ENCODE data around the gene CEACAM19.
"Not testable (repeated sequence)": the region's sequence is repeated elsewhere in the genome, so short reads cannot be mapped to it uniquely, and the experiment has no call there.

CEACAM19 gene

DNA sequence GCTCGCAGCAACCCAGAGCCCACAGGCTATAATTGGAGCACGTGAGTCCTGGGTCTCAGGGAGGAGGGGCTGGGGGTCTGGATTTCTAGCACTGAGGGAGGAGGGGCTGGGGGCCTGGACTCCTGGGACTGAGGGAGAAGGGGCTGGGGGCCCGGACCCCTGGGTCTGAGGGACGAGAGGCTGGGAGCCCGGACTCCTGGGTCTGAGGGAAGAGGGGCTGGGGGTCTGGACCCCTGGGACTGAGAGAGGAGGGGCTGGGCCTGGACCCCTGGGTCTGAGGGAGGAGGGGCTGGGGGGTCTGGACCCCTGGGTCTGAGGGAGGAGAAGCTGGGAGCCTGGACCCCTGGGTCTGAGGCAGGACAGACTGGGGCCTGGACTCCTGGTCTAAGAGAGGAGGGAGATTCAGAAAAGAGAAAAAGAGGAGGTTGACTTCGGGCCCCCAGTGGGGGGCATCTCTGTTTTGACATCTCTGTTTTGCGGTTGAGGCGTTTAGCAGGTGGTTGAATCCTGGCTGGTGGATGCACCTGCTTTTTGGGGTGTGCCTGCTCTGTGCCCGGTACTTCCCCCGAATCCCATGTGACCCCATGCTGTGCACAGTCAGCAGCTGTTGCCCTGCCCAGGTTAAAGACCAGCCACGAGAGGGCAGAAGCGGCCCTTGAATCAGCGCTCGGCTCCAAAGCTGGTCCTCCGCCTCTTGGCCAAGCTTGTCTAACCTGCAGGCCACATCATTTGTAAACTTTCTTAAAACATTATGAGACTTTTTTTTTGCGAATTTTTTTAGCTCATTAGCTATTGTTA lies 17.1 kb upstream of the CEACAM19 start:
- Mint-ChIP-seq H3K27ac (no peak overlapping the region), H3K4me1 (peaks cover 13 to 24% of the 10 kb centered on the region in 2 donors), H3K36me3 (peaks cover 0 to 3% of the 10 kb centered on the region in 2 donors), H3K9me3 (peaks cover 0 to 2% of the 10 kb centered on the region in 2 donors), H3K27me3 (no peaks in the 10 kb centered on the region), H3K4me3 (no peak overlapping the region)
- ATAC-seq (replicated peaks) (peak; percentile 96 to 98), DNase-seq (peak; percentile 83)

DNA sequence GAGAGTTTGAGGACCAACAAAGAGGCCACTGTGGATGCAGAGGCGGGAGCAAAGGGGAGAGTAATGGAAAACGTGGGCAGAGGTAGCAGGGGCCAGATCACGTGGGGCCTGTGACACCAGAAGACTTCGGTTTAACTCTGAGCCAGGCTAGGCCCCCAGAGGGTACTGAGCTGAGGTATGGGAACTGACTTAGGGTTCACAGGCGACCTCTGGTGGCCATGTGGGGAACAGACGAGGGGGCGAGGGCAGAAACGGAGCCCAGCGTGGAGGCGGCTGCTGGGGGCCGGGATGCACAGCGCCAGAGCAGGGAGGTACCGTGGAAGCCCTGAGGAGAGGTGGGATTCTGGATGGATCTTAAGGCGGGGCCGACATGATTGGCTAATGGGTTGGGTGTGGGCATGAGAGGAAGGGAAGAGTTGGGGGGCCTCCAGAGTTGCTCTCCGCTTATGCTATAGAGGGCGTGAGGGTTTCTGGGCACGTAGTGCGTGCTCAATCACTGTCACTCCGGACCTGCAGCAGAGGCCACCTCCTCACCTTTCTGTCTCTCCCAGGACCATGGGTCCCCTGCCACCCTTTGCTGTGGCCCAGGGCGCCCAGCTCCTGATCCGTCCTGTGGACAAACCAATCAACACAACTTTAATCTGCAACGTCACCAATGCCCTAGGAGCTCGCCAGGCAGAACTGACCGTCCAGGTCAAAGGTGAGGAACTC lies 13.9 kb upstream of the CEACAM19 start:
- H3K9me3 Mint-ChIP-seq = peaks cover 0 to 2% of the 10 kb centered on the region in 2 donors
- peak overlapping the region in 1 of 2 donors; percentile 31 for H3K4me3 Mint-ChIP-seq
- ATAC-seq (replicated peaks) (peak; percentile 66 to 75), DNase-seq (peak; percentile 59)
- H3K4me1 Mint-ChIP-seq = peaks cover 13 to 24% of the 10 kb centered on the region in 2 donors
- peaks cover 0 to 3% of the 10 kb centered on the region in 2 donors for H3K36me3 Mint-ChIP-seq
- H3K27me3 Mint-ChIP-seq = no peaks in the 10 kb centered on the region
- H3K27ac Mint-ChIP-seq = peak overlapping the region; percentile 56

DNA sequence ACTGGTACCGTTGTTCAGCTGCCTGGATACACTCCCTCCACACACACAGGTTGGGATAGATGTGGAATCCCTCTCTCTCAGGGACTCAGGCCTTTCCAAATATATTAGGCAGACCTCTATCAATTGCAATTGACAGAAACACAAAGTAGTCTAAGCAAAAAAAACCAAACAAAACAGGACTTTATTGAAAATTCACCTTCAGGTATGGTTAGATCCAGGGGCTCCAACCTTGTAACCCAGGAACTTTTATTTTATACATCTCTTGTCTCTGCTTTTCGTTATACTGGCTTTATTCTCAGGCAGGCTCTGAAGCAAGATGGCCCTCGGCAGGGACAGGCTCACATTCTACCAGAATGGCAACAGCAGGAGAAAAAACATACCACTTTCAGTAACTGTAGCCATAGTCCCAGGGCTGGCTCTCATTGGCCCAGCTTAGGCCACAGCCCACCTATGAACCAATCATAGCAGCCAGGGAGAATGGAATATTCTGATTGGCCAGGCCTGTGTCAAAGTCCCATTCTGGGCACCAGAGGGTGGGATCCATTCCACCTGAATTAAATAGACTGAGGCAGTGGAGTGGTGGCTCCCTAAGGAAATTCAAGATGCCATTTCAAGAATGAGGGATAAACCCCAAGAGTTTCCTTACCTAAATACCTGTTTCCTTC lies 13.1 kb upstream of the CEACAM19 start:
- H3K27ac Mint-ChIP-seq = no peak overlapping the region
- ATAC-seq (replicated peaks) (no peak), DNase-seq (no peak)
- no peaks in the 10 kb centered on the region for H3K27me3 Mint-ChIP-seq
- H3K4me3 Mint-ChIP-seq = no peak overlapping the region
- peaks cover 0 to 3% of the 10 kb centered on the region in 2 donors for H3K36me3 Mint-ChIP-seq
- peaks cover 0 to 2% of the 10 kb centered on the region in 2 donors for H3K9me3 Mint-ChIP-seq
- peaks cover 13 to 24% of the 10 kb centered on the region in 2 donors for H3K4me1 Mint-ChIP-seq

DNA sequence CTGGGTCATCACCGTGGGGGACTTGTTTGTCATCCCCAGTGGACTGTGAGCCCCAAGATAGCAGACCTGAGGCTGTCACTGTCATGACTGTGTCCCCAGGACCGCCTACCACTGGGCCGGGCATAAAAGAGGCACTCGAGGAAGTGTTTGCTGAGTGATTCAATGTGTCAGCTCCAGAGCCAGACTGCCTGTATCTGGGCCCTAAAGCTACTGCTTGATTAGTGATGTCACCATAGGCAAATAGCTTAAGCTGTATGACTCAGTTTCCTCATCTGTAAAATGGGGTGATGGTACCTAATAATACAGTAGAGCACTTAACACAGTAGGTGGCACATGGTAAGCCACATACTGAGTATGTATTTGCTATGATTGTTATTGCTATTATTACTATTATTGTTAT lies 11.2 kb upstream of the CEACAM19 start:
- Mint-ChIP-seq H3K9me3 (peaks cover 0 to 2% of the 10 kb centered on the region in 2 donors), H3K27ac (no peak overlapping the region), H3K36me3 (peaks cover 0 to 3% of the 10 kb centered on the region in 2 donors), H3K4me1 (peaks cover 7 to 12% of the 10 kb centered on the region in 2 donors), H3K27me3 (no peaks in the 10 kb centered on the region), H3K4me3 (no peak overlapping the region)
- ATAC-seq (replicated peaks) (no peak), DNase-seq (no peak)

GRCh38 chr19:44661205-44661604 lies 10.1 kb upstream of the CEACAM19 start:
- H3K9me3 Mint-ChIP-seq = peaks cover 0 to 2% of the 10 kb centered on the region in 2 donors
- no peak for ATAC-seq (replicated peaks)
- no peak overlapping the region for H3K4me3 Mint-ChIP-seq

DNA sequence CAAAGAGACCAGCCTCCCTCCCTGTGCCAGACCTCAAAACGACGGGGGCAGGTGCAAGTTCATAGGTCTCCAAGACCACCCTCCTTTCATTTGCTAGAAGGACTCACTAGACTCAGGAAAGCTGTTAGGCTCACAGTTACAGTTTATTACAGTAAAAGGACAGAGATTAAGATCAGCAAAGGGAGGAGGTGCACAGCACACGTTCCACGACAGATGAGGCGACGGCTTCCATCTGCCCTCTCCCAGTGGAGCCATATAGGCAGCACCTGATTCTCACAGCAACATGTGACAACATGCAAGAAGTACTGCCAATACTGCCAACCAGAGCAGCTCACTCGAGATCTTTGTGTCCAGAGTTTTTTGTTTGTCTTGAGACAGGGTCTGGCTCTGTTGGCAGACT lies 9.4 kb upstream of the CEACAM19 start:
- no peak for DNase-seq
- Mint-ChIP-seq H3K27ac (no peak overlapping the region), H3K4me1 (peaks cover 6 to 7% of the 10 kb centered on the region in 2 donors)

More at GRCh38 chr19:44661205-44661604, 10.1 kb upstream of the CEACAM19 start:
- H3K4me1 Mint-ChIP-seq = peaks cover 7 to 12% of the 10 kb centered on the region in 2 donors
- no peak overlapping the region for H3K27ac Mint-ChIP-seq
- no peak for DNase-seq
- H3K36me3 Mint-ChIP-seq = peaks cover 0 to 3% of the 10 kb centered on the region in 2 donors
- no peaks in the 10 kb centered on the region for H3K27me3 Mint-ChIP-seq

DNA sequence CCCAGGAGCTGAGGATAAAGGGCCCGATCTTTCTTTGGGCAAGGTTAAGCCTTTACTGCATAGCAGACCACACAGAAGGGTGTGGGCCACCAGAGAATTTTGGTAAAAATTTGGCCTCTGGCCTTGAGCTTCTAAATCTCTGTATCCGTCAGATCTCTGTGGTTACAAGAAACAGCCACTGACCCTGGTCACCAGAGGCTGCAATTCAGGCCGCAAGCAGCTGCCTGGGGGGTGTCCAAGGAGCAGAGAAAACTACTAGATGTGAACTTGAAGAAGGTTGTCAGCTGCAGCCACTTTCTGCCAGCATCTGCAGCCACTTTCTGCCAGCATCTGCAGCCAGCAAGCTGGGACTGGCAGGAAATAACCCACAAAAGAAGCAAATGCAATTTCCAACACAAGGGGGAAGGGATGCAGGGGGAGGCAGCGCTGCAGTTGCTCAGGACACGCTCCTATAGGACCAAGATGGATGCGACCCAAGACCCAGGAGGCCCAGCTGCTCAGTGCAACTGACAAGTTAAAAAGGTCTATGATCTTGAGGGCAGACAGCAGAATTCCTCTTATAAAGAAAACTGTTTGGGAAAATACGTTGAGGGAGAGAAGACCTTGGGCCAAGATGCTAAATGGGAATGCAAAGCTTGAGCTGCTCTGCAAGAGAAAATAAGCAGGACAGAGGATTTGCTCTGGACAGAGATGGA lies 8.4 kb upstream of the CEACAM19 start:
- Mint-ChIP-seq H3K27ac (peak overlapping the region; percentile 2), H3K27me3 (no peaks in the 10 kb centered on the region), H3K4me3 (no peak overlapping the region), H3K4me1 (no peaks in the 10 kb centered on the region), H3K36me3 (peaks cover 0 to 2% of the 10 kb centered on the region in 2 donors), H3K9me3 (peaks cover 0 to 2% of the 10 kb centered on the region in 2 donors)
- DNase-seq = no peak
- ATAC-seq (replicated peaks) = no peak

More for the DNA sequence above, 9.4 kb upstream of the CEACAM19 start:
- no peak for ATAC-seq (replicated peaks)
- H3K4me3 Mint-ChIP-seq = no peak overlapping the region
- H3K27me3 Mint-ChIP-seq = no peaks in the 10 kb centered on the region
- peaks cover 0 to 3% of the 10 kb centered on the region in 2 donors for H3K36me3 Mint-ChIP-seq
- H3K9me3 Mint-ChIP-seq = peaks cover 0 to 2% of the 10 kb centered on the region in 2 donors

- Mint-ChIP-seq H3K4me3 (no peak overlapping the region), H3K27ac (no peak overlapping the region), H3K4me1 (no peaks in the 10 kb centered on the region), H3K27me3 (no peaks in the 10 kb centered on the region), H3K9me3 (no peaks in the 10 kb centered on the region), H3K36me3 (no peaks in the 10 kb centered on the region)
- ATAC-seq (replicated peaks) (no peak), DNase-seq (no peak)
Measured at GRCh38 chr19:44663996-44664395, 7.3 kb upstream of the CEACAM19 start.

GRCh38 chr19:44664976-44665375 lies 6.3 kb upstream of the CEACAM19 start:
- Mint-ChIP-seq H3K27ac (no peak overlapping the region), H3K36me3 (no peaks in the 10 kb centered on the region)

DNA sequence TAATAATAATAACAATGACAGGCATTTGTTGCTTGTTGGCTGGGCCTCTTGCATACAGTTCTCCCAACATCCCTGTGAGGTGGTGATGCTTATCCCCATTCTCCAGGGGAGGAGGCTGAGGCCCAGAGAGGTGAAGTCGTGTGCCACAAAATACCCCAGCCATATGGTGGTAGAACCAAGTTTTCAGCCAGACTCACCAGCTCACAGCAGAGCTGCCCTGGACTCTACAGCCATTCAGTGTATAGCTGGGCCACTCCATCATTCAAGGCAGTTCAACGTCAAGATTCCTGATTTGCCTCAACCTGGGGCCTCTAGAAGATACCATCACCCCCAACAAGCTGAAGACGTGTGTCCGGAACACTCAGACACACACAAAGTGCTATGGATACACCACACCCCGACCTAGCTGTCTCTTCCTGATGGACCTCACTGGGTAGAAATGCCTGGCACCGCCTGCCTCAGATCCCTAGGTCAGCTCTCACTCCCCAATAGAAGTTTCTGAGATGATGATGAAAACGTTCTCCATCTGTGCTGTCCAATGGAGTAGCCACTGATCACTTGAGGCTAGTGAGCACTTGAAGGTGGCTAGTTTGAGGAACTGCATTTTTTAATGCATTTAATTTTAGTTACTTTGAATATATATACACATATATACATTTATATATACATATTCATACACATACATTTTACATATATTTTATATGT lies 4.3 kb upstream of the CEACAM19 start:
- H3K9me3 Mint-ChIP-seq = no peaks in the 10 kb centered on the region
- no peak for ATAC-seq (replicated peaks)
- H3K4me1 Mint-ChIP-seq = no peaks in the 10 kb centered on the region
- no peak overlapping the region for H3K4me3 Mint-ChIP-seq
- no peaks in the 10 kb centered on the region for H3K36me3 Mint-ChIP-seq
- no peak overlapping the region for H3K27ac Mint-ChIP-seq
- DNase-seq = no peak
- H3K27me3 Mint-ChIP-seq = peaks cover 6 to 8% of the 10 kb centered on the region in 2 donors

More at GRCh38 chr19:44664976-44665375, 6.3 kb upstream of the CEACAM19 start:
- no peak overlapping the region for H3K4me3 Mint-ChIP-seq
- ATAC-seq (replicated peaks) (no peak), DNase-seq (no peak)
- no peaks in the 10 kb centered on the region for H3K4me1 Mint-ChIP-seq
- no peaks in the 10 kb centered on the region for H3K9me3 Mint-ChIP-seq
- peaks cover 0 to 6% of the 10 kb centered on the region in 2 donors for H3K27me3 Mint-ChIP-seq

- no peak overlapping the region for H3K27ac Mint-ChIP-seq
- no peak overlapping the region for H3K4me3 Mint-ChIP-seq
- no peaks in the 10 kb centered on the region for H3K4me1 Mint-ChIP-seq
- DNase-seq (no peak), ATAC-seq (replicated peaks) (no peak)
- no peaks in the 10 kb centered on the region for H3K9me3 Mint-ChIP-seq
- no peaks in the 10 kb centered on the region for H3K36me3 Mint-ChIP-seq
- H3K27me3 Mint-ChIP-seq = peaks cover 6 to 8% of the 10 kb centered on the region in 2 donors
Measured at GRCh38 chr19:44668985-44669764, 2.1 kb upstream of the CEACAM19 start.

DNA sequence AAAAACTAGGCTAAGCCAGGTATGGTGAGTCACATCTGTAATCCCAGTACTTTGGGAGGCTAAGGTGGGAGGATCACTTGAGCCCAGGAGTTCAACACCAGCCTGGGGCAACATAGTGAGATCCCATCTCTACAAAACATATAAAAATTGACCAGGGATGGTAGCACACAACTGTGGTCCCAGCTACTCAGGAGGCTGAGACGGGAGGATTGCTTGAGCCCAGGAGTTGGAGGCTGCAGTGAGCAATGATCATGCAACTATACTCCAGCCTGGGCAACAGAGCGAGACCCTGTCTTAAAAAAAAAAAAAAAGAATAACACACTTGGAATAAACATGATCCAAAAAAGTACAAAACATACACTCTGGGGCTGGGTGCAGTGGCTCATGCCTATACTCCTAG lies 1.3 kb upstream of the CEACAM19 start:
- H3K27me3 Mint-ChIP-seq; H3K9me3 Mint-ChIP-seq; DNase-seq; H3K4me1 Mint-ChIP-seq; H3K27ac Mint-ChIP-seq; H3K36me3 Mint-ChIP-seq; ATAC-seq (replicated peaks); H3K4me3 Mint-ChIP-seq: not testable (repeated sequence)

- H3K4me3 Mint-ChIP-seq = no peak overlapping the region
- peaks cover 2 to 3% of the 10 kb centered on the region in 2 donors for H3K9me3 Mint-ChIP-seq
- ATAC-seq (replicated peaks) = no peak
- no peak for DNase-seq
- H3K27ac Mint-ChIP-seq = no peak overlapping the region
- H3K36me3 Mint-ChIP-seq = no peaks in the 10 kb centered on the region
- peaks cover 0 to 3% of the 10 kb centered on the region in 2 donors for H3K4me1 Mint-ChIP-seq
- peaks cover 6 to 8% of the 10 kb centered on the region in 2 donors for H3K27me3 Mint-ChIP-seq
Measured at GRCh38 chr19:44672226-44672625, 944 bp downstream of the CEACAM19 start.

Data from stimulated activated naive B cell treated with anti-CD40 and anti-IgM and Interleukin-4, amounts not matched to agents 10 μg/mL and 1 μg/mL and 100 μg/mL, for 72 hours (primary cell).